ENCODE results near the gene KRT6C.

Gene KRT6C

GRCh38 chr12:52444647-52445595 is 28.7 kb downstream of the KRT6C start:
- Histone ChIP-seq H3K27ac (no peak overlapping the region), H3K79me2 (ENCODE audit: insufficient read depth, low read depth) (no peaks in the 10 kb centered on the region), H3K9ac (no peak overlapping the region), H4K20me1 (ENCODE audit: insufficient read depth) (no peaks in the 10 kb centered on the region), H3K4me1 (ENCODE audit: low read depth, poor library complexity, severe bottlenecking) (no peaks in the 10 kb centered on the region), H2AFZ (ENCODE audit: low read depth) (no peak overlapping the region), H3K4me3 (IDR thresholded peaks at IDR 0.05; ENCODE audit: insufficient read depth, low read depth, low read length) (no peak overlapping the region), H3K27me3 (ENCODE audit: insufficient read depth, low read depth) (peaks cover 23% of the 10 kb centered on the region; the same call in 1 of the 2 replicates), H3K4me2 (no peak overlapping the region), H3K36me3 (ENCODE audit: insufficient read depth) (no peaks in the 10 kb centered on the region)
- TF ChIP-seq CTCF (conservative IDR thresholded peaks at IDR 0.05; ENCODE audit: low read depth, low read length), result no peak

DNA sequence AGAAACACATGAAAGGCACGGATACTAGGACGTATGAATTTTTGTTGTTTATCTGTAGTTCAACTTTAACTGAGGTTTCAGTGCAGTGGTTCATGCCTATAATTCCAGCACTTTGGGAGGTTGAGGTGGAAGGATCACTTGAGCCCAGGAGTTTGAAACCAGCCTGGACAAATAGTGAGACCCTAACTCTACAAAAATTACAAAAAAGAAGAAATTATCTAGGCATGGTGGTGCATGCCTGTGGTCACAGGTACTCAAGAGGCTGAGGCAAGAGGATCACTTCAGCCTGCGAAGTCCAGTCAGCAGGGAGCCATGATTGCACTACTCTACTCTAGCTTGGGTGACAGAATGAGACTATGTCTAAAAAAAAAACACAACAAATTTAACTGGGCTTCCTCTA is 29.6 kb downstream of the KRT6C start:
- Histone ChIP-seq H4K20me1 (ENCODE audit: insufficient read depth) (no peaks in the 10 kb centered on the region), H2AFZ (ENCODE audit: low read depth) (no peak overlapping the region), H3K9ac (no peak overlapping the region), H3K36me3 (ENCODE audit: insufficient read depth) (no peaks in the 10 kb centered on the region), H3K4me2 (no peak overlapping the region), H3K79me2 (ENCODE audit: insufficient read depth, low read depth) (no peaks in the 10 kb centered on the region), H3K4me1 (ENCODE audit: low read depth, poor library complexity, severe bottlenecking) (no peaks in the 10 kb centered on the region), H3K27me3 (ENCODE audit: insufficient read depth, low read depth) (peaks cover 21% of the 10 kb centered on the region; the same call in 1 of the 2 replicates), H3K4me3 (IDR thresholded peaks at IDR 0.05; ENCODE audit: insufficient read depth, low read depth, low read length) (no peak overlapping the region), H3K27ac (no peak overlapping the region)
- TF ChIP-seq CTCF (conservative IDR thresholded peaks at IDR 0.05; ENCODE audit: low read depth, low read length), result no peak

DNA sequence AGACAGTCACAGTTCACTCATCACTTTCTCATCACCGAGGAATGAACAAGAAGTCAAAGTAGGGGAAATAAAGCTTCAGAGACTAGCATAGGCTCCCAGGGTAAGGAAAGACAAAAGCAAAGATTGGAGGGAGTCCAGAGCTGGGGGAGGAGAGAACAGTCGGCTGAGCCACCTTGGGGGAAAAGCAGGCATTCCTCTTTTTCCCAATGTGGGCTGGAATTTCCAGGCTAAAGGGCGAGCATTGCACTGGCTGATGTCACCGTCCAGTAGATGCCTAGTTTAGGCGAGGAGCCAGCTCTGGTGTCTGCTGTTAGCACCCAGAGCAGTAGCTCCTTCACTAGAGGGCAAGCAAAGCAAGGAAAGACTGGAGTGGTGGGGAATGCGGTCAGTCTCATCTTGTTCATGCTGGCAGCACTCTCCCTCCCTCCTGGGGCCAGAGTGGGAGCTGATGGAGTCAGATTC is 31.0 kb downstream of the KRT6C start:
- Histone ChIP-seq H3K9ac (no peak overlapping the region), H3K27ac (no peak overlapping the region), H3K4me2 (no peak overlapping the region), H3K4me1 (ENCODE audit: low read depth, poor library complexity, severe bottlenecking) (no peaks in the 10 kb centered on the region), H3K27me3 (ENCODE audit: insufficient read depth, low read depth) (peaks cover 21% of the 10 kb centered on the region; the same call in 1 of the 2 replicates), H3K79me2 (ENCODE audit: insufficient read depth, low read depth) (no peaks in the 10 kb centered on the region), H3K36me3 (ENCODE audit: insufficient read depth) (no peaks in the 10 kb centered on the region), H3K4me3 (IDR thresholded peaks at IDR 0.05; ENCODE audit: insufficient read depth, low read depth, low read length) (no peak overlapping the region), H4K20me1 (ENCODE audit: insufficient read depth) (no peaks in the 10 kb centered on the region), H2AFZ (ENCODE audit: low read depth) (no peak overlapping the region)
- no peak for TF ChIP-seq CTCF (conservative IDR thresholded peaks at IDR 0.05; ENCODE audit: low read depth, low read length)

- no peak overlapping the region for H3K4me2 ChIP-seq
- H3K27ac ChIP-seq, result no peak overlapping the region
- H3K4me3 ChIP-seq (IDR thresholded peaks at IDR 0.05; ENCODE audit: insufficient read depth, low read depth, low read length), result no peak overlapping the region
- H2AFZ ChIP-seq (ENCODE audit: low read depth), result no peak overlapping the region
- no peak for TF ChIP-seq CTCF (conservative IDR thresholded peaks at IDR 0.05; ENCODE audit: low read depth, low read length)
- H3K27me3 ChIP-seq (ENCODE audit: insufficient read depth, low read depth), result peaks cover 28% of the 10 kb centered on the region; the same call in 1 of the 2 replicates
- no peaks in the 10 kb centered on the region for H4K20me1 ChIP-seq (ENCODE audit: insufficient read depth)
- H3K4me1 ChIP-seq (ENCODE audit: low read depth, poor library complexity, severe bottlenecking), result no peaks in the 10 kb centered on the region
- H3K36me3 ChIP-seq (ENCODE audit: insufficient read depth), result no peaks in the 10 kb centered on the region
- no peaks in the 10 kb centered on the region for H3K79me2 ChIP-seq (ENCODE audit: insufficient read depth, low read depth)
- H3K9ac ChIP-seq, result no peak overlapping the region
These were observed 32.2 kb downstream of the KRT6C start for GRCh38 chr12:52441320-52441911.

All from KMS-11 (cell line).